ENCODE measurements around the gene MYL4.
A peak's percentile ranks its signal among the peaks of the same experiment; 100 is the strongest.

Gene MYL4

GRCh38 chr17:47204722-47205418 lies 4.3 kb upstream of the MYL4 start:
- no peak overlapping the region for H3K4me3 ChIP-seq (ENCODE audit: control insufficient read depth, low read depth, low read length)
- DNase-seq (ENCODE audit: low read depth): peak; percentile 75
- TF ChIP-seq, protein P1, sequence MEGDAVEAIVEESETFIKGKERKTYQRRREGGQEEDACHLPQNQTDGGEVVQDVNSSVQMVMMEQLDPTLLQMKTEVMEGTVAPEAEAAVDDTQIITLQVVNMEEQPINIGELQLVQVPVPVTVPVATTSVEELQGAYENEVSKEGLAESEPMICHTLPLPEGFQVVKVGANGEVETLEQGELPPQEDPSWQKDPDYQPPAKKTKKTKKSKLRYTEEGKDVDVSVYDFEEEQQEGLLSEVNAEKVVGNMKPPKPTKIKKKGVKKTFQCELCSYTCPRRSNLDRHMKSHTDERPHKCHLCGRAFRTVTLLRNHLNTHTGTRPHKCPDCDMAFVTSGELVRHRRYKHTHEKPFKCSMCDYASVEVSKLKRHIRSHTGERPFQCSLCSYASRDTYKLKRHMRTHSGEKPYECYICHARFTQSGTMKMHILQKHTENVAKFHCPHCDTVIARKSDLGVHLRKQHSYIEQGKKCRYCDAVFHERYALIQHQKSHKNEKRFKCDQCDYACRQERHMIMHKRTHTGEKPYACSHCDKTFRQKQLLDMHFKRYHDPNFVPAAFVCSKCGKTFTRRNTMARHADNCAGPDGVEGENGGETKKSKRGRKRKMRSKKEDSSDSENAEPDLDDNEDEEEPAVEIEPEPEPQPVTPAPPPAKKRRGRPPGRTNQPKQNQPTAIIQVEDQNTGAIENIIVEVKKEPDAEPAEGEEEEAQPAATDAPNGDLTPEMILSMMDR (conservative IDR thresholded peaks at IDR 0.05; ENCODE audit: control insufficient read depth, insufficient read depth, low read depth, low read length): no peak

GRCh38 chr17:47205419-47205963 lies 3.7 kb upstream of the MYL4 start:
- TF ChIP-seq, protein P1 (conservative IDR thresholded peaks at IDR 0.05; ENCODE audit: control insufficient read depth, insufficient read depth, low read depth, low read length): no peak
- H3K4me3 ChIP-seq (ENCODE audit: control insufficient read depth, low read depth, low read length): no peak overlapping the region
- peak; percentile 65 for DNase-seq (ENCODE audit: low read depth)

GRCh38 chr17:47207143-47208067 lies 1.7 kb upstream of the MYL4 start:
- no peak for DNase-seq (ENCODE audit: low read depth)
- TF ChIP-seq, protein P1 (conservative IDR thresholded peaks at IDR 0.05; ENCODE audit: control insufficient read depth, insufficient read depth, low read depth, low read length): no peak
- H3K4me3 ChIP-seq (ENCODE audit: control insufficient read depth, low read depth, low read length): no peak overlapping the region

- H3K4me3 ChIP-seq (ENCODE audit: control insufficient read depth, low read depth, low read length): no peak overlapping the region
- TF ChIP-seq, protein P1 (conservative IDR thresholded peaks at IDR 0.05; ENCODE audit: control insufficient read depth, insufficient read depth, low read depth, low read length): no peak
- DNase-seq (ENCODE audit: low read depth): no peak
Observed at GRCh38 chr17:47209499-47209898, 351 bp downstream of the MYL4 start.

- no peak for DNase-seq (ENCODE audit: low read depth)
- no peak overlapping the region for H3K4me3 ChIP-seq (ENCODE audit: control insufficient read depth, low read depth, low read length)
- TF ChIP-seq, protein P1 (conservative IDR thresholded peaks at IDR 0.05; ENCODE audit: control insufficient read depth, insufficient read depth, low read depth, low read length): no peak
Observed at GRCh38 chr17:47210105-47210504, 957 bp downstream of the MYL4 start.

DNA sequence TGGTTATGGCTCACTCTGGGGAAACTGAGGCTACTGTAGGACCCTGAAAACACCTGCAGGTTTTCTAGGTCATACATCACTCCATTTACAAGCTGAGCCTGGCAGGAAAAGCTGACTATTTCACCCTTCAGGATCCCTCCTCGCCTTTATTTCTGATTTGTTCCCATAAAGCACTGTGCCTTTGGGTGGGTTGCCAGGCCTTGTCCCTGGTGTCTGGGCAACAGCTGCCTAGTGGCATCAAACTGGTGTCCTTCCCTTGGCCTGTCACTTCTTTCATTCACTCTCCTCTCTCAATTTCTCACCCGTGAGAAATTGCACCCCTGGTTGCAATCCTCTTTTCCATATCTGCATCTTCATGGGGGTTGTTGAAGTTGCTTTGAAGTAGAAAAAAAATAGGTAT lies 1.6 kb downstream of the MYL4 start:
- TF ChIP-seq, protein P1 (conservative IDR thresholded peaks at IDR 0.05; ENCODE audit: control insufficient read depth, insufficient read depth, low read depth, low read length): no peak
- H3K4me3 ChIP-seq (ENCODE audit: control insufficient read depth, low read depth, low read length): no peak overlapping the region
- no peak for DNase-seq (ENCODE audit: low read depth)
